ENCODE data around the gene SENP7.
"Not testable (repeated sequence)": the region's sequence is repeated elsewhere in the genome, so short reads cannot be mapped to it uniquely, and the experiment has no call there.

SENP7 gene

DNA sequence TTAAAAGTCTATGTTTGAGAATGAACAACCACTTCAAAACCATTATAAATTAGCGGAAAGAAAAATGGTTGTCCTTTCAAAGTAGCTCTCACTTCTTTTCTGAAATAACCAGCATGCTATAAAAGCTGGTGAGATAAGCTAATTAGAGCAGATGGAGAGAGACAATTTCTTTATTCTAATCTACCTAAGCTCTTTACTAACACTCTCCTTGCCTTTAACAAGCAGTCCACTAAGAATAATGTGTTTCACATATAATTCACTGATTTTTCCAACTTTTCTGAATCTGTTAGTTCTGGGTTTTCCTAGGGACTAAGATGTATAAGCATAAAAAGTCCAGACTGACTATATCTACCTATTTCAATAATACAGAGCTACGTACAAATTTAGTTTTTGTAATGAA lies 192.5 kb downstream of the SENP7 start, which contains the start of gene IMPG2:
Gene IMPG2 (minus strand): TSS at position 101 of the 400 bp plus-strand sequence. CDS start 203 bp downstream, outside the sequence.
- no peak for DNase-seq

DNA sequence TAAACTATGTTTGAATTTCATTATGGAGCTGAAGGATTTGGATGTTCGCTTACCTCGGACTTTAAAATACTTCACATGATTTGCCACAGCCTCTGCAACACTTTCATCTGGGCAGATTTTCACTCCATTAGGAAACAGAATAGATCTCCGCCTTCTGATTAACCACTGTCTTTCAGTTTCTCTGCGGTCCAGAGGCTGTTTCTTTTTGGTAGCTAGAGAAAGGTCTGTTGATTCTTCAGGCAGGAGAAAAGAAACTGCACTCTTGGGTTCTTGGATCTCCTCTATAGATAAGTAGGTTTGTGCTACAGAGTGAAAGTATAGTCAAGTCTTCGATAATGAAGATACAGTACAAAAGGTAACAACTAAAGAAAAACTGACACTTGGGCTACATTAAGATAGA lies 193.5 kb downstream of the SENP7 start:
- no peak for DNase-seq

- DNase-seq, result no peak
Observed at GRCh38 chr3:101312545-101312944, 200.5 kb downstream of the SENP7 start.

DNA sequence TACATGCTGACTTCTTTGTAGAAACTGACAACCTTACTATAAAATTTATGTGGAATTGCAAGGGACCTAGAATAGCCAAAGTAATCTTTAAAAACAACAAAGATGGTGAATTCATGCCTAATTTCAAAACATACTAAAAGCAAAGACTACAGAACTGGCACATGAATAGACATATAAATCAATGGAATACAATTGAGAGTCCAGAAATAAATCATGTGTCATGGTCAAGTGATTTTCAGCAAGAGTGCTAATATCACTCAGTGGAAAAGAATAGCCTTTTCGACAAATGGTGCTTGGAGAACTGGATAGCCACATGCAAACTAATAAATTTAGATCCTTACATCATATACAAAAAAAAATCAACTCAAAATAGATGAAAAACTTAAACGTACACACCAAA lies 201.3 kb downstream of the SENP7 start:
- DNase-seq, result no peak

DNA sequence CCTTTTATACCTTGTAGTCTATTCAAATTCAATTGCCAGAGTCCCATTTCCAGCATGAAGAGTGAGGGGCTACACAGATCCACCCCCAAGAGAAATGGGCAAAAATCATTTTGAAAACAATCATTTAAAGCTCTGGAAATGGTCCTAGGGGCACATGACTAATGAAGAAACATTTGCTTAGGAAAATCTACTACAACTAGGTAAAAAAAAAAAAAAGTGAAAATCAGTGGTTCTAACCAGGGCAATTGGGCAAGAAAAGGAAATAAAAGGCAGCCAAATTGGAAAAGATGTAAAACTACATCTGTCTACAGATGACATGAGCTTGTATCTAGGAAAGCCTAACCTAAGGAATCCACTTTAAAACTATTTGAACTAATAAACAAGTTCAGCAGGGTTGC lies 202.0 kb downstream of the SENP7 start:
- DNase-seq, result no peak

GRCh38 chr3:101308147-101308772 lies 204.8 kb downstream of the SENP7 start:
- not testable (repeated sequence) for DNase-seq

GRCh38 chr3:101303836-101304235 lies 209.2 kb downstream of the SENP7 start:
- DNase-seq, result no peak

- no peak for DNase-seq
Observed at GRCh38 chr3:101303089-101303731, 209.8 kb downstream of the SENP7 start.

- DNase-seq, result no peak
Observed at GRCh38 chr3:101300073-101300472, 212.9 kb downstream of the SENP7 start.

DNA sequence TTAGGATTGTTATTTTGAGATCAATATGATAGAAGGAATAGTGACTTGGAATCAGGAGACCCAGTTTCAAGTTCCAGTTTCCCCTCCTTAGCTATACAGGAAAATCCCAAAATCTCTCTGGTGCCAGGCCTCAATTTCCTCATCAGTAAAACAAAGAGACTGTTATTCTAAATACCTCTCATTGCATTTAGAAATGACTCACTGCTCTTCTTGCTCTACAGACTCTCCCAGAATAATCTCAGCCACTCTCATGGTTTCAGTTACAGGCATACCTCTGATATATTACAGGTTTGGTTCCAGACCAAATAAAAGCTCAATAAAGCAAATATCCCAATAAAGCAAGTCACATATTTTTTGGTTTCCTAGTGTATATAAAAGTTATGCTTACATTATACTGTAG lies 221.0 kb downstream of the SENP7 start:
- no peak for DNase-seq

DNA sequence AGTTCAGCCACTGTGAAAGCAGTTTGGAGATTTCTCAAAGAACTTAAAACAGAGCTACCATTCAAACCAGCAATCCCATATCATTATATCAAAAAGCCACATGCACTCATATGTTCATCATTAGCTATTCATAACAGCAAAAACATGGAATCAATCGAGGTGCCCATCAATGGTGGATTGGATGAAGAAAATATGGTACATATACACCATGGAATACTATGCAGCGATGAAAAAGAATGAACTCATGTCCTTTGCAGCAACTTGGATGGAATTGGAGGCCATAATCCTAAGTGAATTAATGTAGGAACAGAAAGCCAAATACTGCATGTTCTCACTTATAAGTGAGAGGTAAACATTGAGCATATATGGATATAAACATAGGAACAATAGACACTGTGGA lies 224.7 kb downstream of the SENP7 start:
- DNase-seq, result no peak

GRCh38 chr3:101284757-101285156 lies 228.3 kb downstream of the SENP7 start:
- DNase-seq, result no peak

DNA sequence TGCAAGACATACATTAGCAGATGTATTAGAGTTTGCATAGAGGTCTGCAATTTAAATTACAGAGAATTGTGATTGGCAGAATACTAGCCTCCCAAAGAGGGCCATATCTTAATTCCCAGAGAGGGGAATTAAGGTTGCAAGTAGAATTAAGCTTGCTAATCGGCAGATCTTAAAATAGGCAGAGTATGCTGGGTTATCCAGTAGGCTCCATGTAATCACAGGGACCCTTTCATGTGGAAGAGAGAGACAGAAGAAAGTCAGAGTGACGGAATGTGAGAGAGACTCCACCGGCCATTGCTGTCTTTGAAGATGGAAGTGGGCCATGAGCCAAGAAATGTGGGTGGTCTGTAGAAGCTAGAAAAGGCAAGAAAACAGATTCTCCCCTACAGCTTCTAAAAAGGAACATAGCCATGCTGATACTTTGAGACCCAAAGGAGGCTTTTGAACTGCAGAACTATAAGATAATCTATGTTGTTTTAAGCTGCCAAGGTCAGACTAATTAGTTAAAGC lies 231.4 kb downstream of the SENP7 start:
- DNase-seq, result no peak

DNA sequence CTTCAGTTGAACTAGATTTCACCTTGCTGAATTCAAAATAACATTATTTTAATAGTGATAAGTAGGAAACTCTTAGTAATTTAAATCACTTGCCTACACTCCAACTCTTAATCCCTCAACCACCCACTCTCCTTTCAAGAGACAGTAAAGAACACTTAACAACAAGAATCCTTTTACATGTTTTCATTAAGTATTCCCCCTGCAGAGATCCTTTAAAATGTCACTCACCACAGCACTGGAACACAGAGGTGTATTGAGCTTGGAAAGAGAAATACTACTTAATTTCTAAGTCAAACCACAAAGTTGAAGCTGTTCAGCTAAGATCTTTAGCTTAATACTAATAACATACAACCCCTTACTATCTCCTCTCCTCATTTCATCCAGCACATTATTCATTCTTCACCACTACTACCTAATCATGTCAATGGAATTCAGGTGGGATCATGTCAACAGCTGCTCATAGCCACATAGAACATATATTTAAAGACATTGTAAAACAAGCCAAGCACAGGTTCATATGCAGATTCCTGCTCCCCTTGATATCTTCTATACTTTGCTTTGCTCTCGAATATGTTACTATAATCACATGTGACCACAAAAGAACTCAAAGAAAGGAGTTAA lies 233.1 kb downstream of the SENP7 start:
- DNase-seq, result no peak

DNA sequence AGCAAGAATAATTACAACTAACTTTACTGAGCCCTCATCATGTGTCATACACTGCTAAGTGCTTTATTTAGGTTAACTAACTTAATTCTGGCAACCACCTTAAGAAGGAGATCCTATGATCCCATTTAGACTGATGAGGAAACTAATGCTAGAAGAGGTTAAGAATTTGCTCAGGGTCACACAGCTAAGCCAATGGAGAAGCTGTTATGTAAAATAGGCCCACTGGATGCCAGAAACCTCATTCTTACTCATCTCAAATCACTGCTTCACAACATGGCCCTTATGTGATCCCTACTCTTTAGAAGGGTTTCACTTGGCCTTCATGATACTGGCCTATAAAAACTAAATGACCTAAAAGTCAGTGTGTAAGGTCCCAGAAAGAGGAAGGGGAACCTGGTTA lies 233.8 kb downstream of the SENP7 start:
- no peak for DNase-seq

DNA sequence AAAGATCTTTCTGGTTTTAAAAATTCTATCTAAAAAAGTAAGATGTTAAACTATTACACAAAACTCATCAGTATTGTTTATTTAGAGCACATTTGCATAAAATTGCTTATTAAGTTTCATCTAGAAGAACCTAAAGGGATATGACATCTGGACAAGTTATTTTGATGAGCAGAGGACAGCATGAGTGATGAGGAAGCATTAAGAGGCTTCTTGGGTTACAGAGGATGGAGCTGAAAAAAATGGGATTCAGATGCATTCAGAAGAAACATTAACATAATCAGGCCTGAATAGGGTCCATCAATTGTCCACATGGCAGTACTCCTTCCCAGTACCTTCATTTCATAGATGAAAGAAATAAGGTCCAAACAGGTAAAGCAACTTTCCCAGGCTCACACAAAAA lies 234.3 kb downstream of the SENP7 start:
- DNase-seq, result no peak
